C4-2B (cell line): ENCODE data around the gene WASF2.

Source experiments
- CTCF ChIP-seq: fragments of 450-650 bp; conservative IDR thresholded peaks from 2 replicates; pipeline ENCODE4 v1.5.1; 2017; ENCODE audit warnings: mild to moderate bottlenecking
- ZFX ChIP-seq: fragments of 450-650 bp; IDR thresholded peaks from 2 replicates; pipeline ENCODE4 v1.6.1; 2017

- TF ChIP-seq CTCF (peak; percentile 94), ZFX (0 out of 2 replicates have a peak, but pooled peaks have one; percentile 5)
These were observed 123.4 kb downstream of the WASF2 start, which contains the start of gene MAP3K6 for GRCh38 chr1:27366411-27367159.
